HG02763 (cell line): ENCODE data around the gene GID4.

ENCODE experiments used
- ATAC-seq: cut with Tn5 transposase; IDR thresholded peaks from one replicate; pipeline ENCODE4 v1.9.1; 2021; ENCODE audit warnings: mild to moderate bottlenecking, moderate library complexity; ENCODE audit not compliant: unreplicated experiment

GID4 gene

GRCh38 chr17:18042983-18043382 lies 3.8 kb downstream of the GID4 start:
- no peak for ATAC-seq

GRCh38 chr17:18043491-18043890 lies 4.3 kb downstream of the GID4 start:
- no peak for ATAC-seq

- ATAC-seq: no peak
These were observed 5.4 kb downstream of the GID4 start for GRCh38 chr17:18044609-18045008.

GRCh38 chr17:18045691-18046350 lies 6.6 kb downstream of the GID4 start:
- no peak for ATAC-seq

GRCh38 chr17:18055597-18055996 lies 16.4 kb downstream of the GID4 start:
- ATAC-seq: no peak

- no peak for ATAC-seq
These were observed 17.0 kb downstream of the GID4 start for GRCh38 chr17:18056214-18056613.

GRCh38 chr17:18059283-18059682 lies 20.1 kb downstream of the GID4 start:
- no peak for ATAC-seq

GRCh38 chr17:18064053-18064452 lies 24.8 kb downstream of the GID4 start:
- no peak for ATAC-seq

- ATAC-seq: no peak
These were observed 26.3 kb downstream of the GID4 start for GRCh38 chr17:18065546-18065945.

- no peak for ATAC-seq
These were observed 27.7 kb downstream of the GID4 start for GRCh38 chr17:18066866-18067265.

- ATAC-seq: no peak
These were observed 29.9 kb downstream of the GID4 start for GRCh38 chr17:18069101-18069500.

- no peak for ATAC-seq
These were observed 31.7 kb downstream of the GID4 start for GRCh38 chr17:18070861-18071340.

- no peak for ATAC-seq
These were observed 32.5 kb downstream of the GID4 start for GRCh38 chr17:18071751-18072150.

GRCh38 chr17:18074566-18075272 lies 35.5 kb downstream of the GID4 start:
- ATAC-seq: no peak

- ATAC-seq: no peak
These were observed 37.7 kb downstream of the GID4 start for GRCh38 chr17:18076936-18077335.

GRCh38 chr17:18079543-18079942 lies 40.3 kb downstream of the GID4 start:
- ATAC-seq: no peak

GRCh38 chr17:18084256-18084655 lies 45.0 kb downstream of the GID4 start:
- no peak for ATAC-seq

GRCh38 chr17:18087610-18088491 lies 48.6 kb downstream of the GID4 start, which contains the start of gene DRG2:
TSS of gene DRG2 (plus strand) at chr17:18087948. CDS start at chr17:18088024, 76 bp downstream.
- peak; percentile 87 for ATAC-seq

- ATAC-seq: no peak
These were observed 50.4 kb downstream of the GID4 start for GRCh38 chr17:18089613-18090012.

GRCh38 chr17:18093616-18094408 lies 54.6 kb downstream of the GID4 start:
- ATAC-seq: no peak

- no peak for ATAC-seq
These were observed 55.2 kb downstream of the GID4 start for GRCh38 chr17:18094409-18094807.
